HCT116 (cell line): ENCODE data around the gene ZDHHC14. TPM values are rescaled to one million over a fixed set of nuclear protein-coding genes. Genes with fewer than 3 reads are reported as not detected.

Experiments used
- ATAC-seq: fragments of 200-7000 bp; cut with Tn5 transposase; 2 replicates; pipeline ENCODE4 v1.9.1; 2020; ENCODE audit warnings: mild to moderate bottlenecking, moderate library complexity
- BruUV-seq: library from RNA; stranded (reverse); fragments of 400-500 nt; replicated peaks from 2 replicates; lab custom pipeline; 2021; lab: Mats Ljungman, UMichigan
- CTCF ChIA-PET: fragments of 300-600 bp; sonication (Branson Sonifier 250); formaldehyde crosslinking; loops from one replicate; lab custom pipeline; 2021; ENCODE audit warnings: antibody characterized with exemption; lab: Charles Lee
- POLR2A ChIA-PET: fragments of 300-600, 350-600 bp; sonication (Branson Sonifier 250); formaldehyde crosslinking; loops from one replicate; lab custom pipeline; 2021; ENCODE audit warnings: antibody characterized with exemption; lab: Charles Lee
- RAD21 ChIA-PET, 2 experiments: fragments of 300-600 bp; sonication (Branson Sonifier 250); formaldehyde crosslinking; loops; one replicate each; lab custom pipeline; 2023; ENCODE audit warnings: low total read pairs in 2 of 2; ENCODE audit not compliant: uncharacterized antibody in 2 of 2, unreplicated experiment in 2 of 2, low non-redundant PET in 1 of 2; lab: Charles Lee
- DNase-seq: peaks from one replicate; pipeline ENCODE4 v3.0.0-alpha.2; 2010; ENCODE audit warnings: low read depth, low spot score
- H2AFZ ChIP-seq: fragments of 200-600 bp; shearing (Covaris generic), sonication (generic); 2 replicates; pipeline ENCODE4 v1.6.1; 2017; ENCODE audit warnings: low read depth, mixed run types, mixed read lengths, antibody characterized with exemption, low read length; ENCODE audit not compliant: poor library complexity, severe bottlenecking
- H3K27ac ChIP-seq: 2 replicates; pipeline ENCODE4 v1.5.1; 2012; ENCODE audit warnings: low read depth, low read length
- H3K27me3 ChIP-seq: fragments of 200-600 bp; sonication (generic); 2 replicates; pipeline ENCODE4 v1.6.1; 2016; ENCODE audit warnings: mixed run types, low read length, mixed read lengths; ENCODE audit not compliant: insufficient read depth
- H3K36me3 ChIP-seq, 2 experiments: fragments of 200-500 bp in 1 of 2; fragments of 200-600 bp in 1 of 2; sonication (Bioruptor generic) in 1 of 2; sonication (generic) in 1 of 2; 2 replicates each; pipeline versions ENCODE4 v1.5.1 to v1.6.1; 2014 to 2016; ENCODE audit warnings: low read length in 2 of 2, inconsistent platforms in 1 of 2, mixed read lengths in 1 of 2, mixed run types in 1 of 2; ENCODE audit not compliant: insufficient read depth in 2 of 2, control insufficient read depth in 1 of 2
- H3K4me1 ChIP-seq, 2 experiments: fragments of 200-600 bp in 1 of 2; sonication (generic) in 1 of 2; 2 replicates each; pipeline versions ENCODE4 v1.5.1 to v1.6.1; 2012 to 2017; ENCODE audit warnings: low read length in 2 of 2, inconsistent platforms in 1 of 2, mild to moderate bottlenecking in 1 of 2, mixed read lengths in 1 of 2, mixed run types in 1 of 2, moderate library complexity in 1 of 2; ENCODE audit not compliant: insufficient read depth in 2 of 2, control insufficient read depth in 1 of 2
- H3K4me2 ChIP-seq: fragments of 200-600 bp; sonication (generic); 2 replicates; pipeline ENCODE4 v1.6.1; 2017; ENCODE audit warnings: mixed run types, low read length, mixed read lengths
- H3K4me3 ChIP-seq, 2 experiments: fragments of 200-600 bp in 1 of 2; sonication (generic) in 1 of 2; replicated peaks in 1 of 2; 2 replicates each; pipeline ENCODE4 v1.5.1; 2011 to 2016; ENCODE audit warnings: low read length in 2 of 2, control low read depth in 1 of 2, low read depth in 1 of 2, mild to moderate bottlenecking in 1 of 2, mixed read lengths in 1 of 2, mixed run types in 1 of 2
- H3K79me2 ChIP-seq: fragments of 200-600 bp; sonication (generic); 2 replicates; pipeline ENCODE4 v1.6.1; 2017; ENCODE audit warnings: mild to moderate bottlenecking, mixed run types, low read length, moderate library complexity, mixed read lengths; ENCODE audit not compliant: insufficient read depth
- H3K9ac ChIP-seq: fragments of 200-600 bp; sonication (generic); 2 replicates; pipeline ENCODE4 v1.6.1; 2016; ENCODE audit warnings: low read length, mixed read lengths
- H3K9me2 ChIP-seq: fragments of 200-600 bp; sonication (generic), shearing (Covaris generic); 2 replicates; pipeline ENCODE4 v1.6.1; 2017; ENCODE audit warnings: mixed run types, mild to moderate bottlenecking, moderate library complexity; ENCODE audit not compliant: insufficient read depth
- H3K9me3 ChIP-seq, 2 experiments: fragments of 200-500 bp in 1 of 2; fragments of 200-600 bp in 1 of 2; sonication (Bioruptor generic) in 1 of 2; sonication (generic) in 1 of 2; 2 replicates each; pipeline ENCODE4 v1.6.1; 2014 to 2017; ENCODE audit warnings: low read length in 2 of 2, mixed read lengths in 2 of 2, inconsistent platforms in 1 of 2, low read depth in 1 of 2, mild to moderate bottlenecking in 1 of 2, mixed run types in 1 of 2, moderate library complexity in 1 of 2; ENCODE audit not compliant: control insufficient read depth in 1 of 2, insufficient read depth in 1 of 2
- H4K20me1 ChIP-seq: fragments of 200-600 bp; sonication (generic), shearing (Covaris generic); 2 replicates; pipeline ENCODE4 v1.6.1; 2017; ENCODE audit warnings: mixed run types, mild to moderate bottlenecking, moderate library complexity; ENCODE audit not compliant: insufficient read depth
- CBX3 ChIP-seq: IDR thresholded peaks from 2 replicates; pipeline ENCODE4 v1.6.1; 2012; ENCODE audit warnings: low read depth
- EGR1 ChIP-seq: IDR thresholded peaks from 2 replicates; pipeline ENCODE4 v1.6.1; 2012; ENCODE audit warnings: low read depth
- ELF1 ChIP-seq: IDR thresholded peaks from 2 replicates; pipeline ENCODE4 v1.6.1; 2012; ENCODE audit warnings: low read depth, borderline replicate concordance
- EZH2phosphoT487 ChIP-seq: fragments of 200-600 bp; IDR thresholded peaks from 2 replicates; pipeline ENCODE4 v1.6.1; 2018; ENCODE audit warnings: antibody characterized with exemption, borderline replicate concordance
- FOSL1 ChIP-seq: IDR thresholded peaks from 2 replicates; pipeline ENCODE4 v1.6.1; 2012; ENCODE audit warnings: low read depth
- POLR2A ChIP-seq: IDR thresholded peaks from 2 replicates; pipeline ENCODE4 v1.7.0; 2011; ENCODE audit warnings: borderline replicate concordance; ENCODE audit not compliant: insufficient read depth, insufficient read length; ENCODE audit errors: extremely low read depth
- SIN3A ChIP-seq: IDR thresholded peaks from 2 replicates; pipeline ENCODE4 v1.6.1; 2012; ENCODE audit warnings: low read depth
- SP1 ChIP-seq: IDR thresholded peaks from 2 replicates; pipeline ENCODE4 v1.6.1; 2012; ENCODE audit warnings: low read depth
- SRF ChIP-seq: IDR thresholded peaks from 2 replicates; pipeline ENCODE4 v1.6.1; 2012; ENCODE audit warnings: low read depth
- TCF7L2 ChIP-seq: IDR thresholded peaks from 2 replicates; pipeline ENCODE4 v1.7.0; 2011; ENCODE audit warnings: borderline replicate concordance, inconsistent platforms; ENCODE audit not compliant: insufficient read depth, insufficient read length; ENCODE audit errors: extremely low read depth
- YY1 ChIP-seq: IDR thresholded peaks from 2 replicates; pipeline ENCODE4 v1.6.1; 2011; ENCODE audit warnings: low read length, low read depth, moderate library complexity, mild to moderate bottlenecking; ENCODE audit not compliant: insufficient replicate concordance; ENCODE audit errors: extremely low read depth
- ZNF274 ChIP-seq: fragments of 200-500 bp; sonication (Bioruptor generic); IDR thresholded peaks from 2 replicates; pipeline ENCODE4 v1.6.1; 2014; ENCODE audit warnings: mild to moderate bottlenecking, low read depth, low read length, inconsistent platforms
- intact Hi-C: fragments of 100-400 bp; cut with micrococcal nuclease; formaldehyde crosslinking; loops from 2 replicates; pipeline ENCODE4 v1.10.0; 2022
- total RNA-seq: library from RNA; stranded (reverse); gene quantifications from one replicate; pipeline ENCODE4 v1.2.1, GENCODE V29; 2021; ENCODE audit not compliant: unreplicated experiment
- TF ChIP-seq, protein P1 (sequence below), 3 experiments: fragments of 200-600 bp in 1 of 3; sonication (generic) in 1 of 3; IDR thresholded peaks in 2 of 3; conservative IDR thresholded peaks in 1 of 3; 2 replicates each; pipeline ENCODE4 v1.5.1; 2012 to 2017; ENCODE audit warnings: low read depth in 2 of 3, low read length in 2 of 3, antibody characterized with exemption in 1 of 3, borderline replicate concordance in 1 of 3, control low read depth in 1 of 3, mild to moderate bottlenecking in 1 of 3, mixed read lengths in 1 of 3, mixed run types in 1 of 3, moderate library complexity in 1 of 3; ENCODE audit not compliant: insufficient read depth in 1 of 3
- TF ChIP-seq, protein P2 (sequence below): IDR thresholded peaks from 2 replicates; pipeline ENCODE4 v1.6.1; 2012

ZDHHC14 gene
- total RNA-seq, 1 experiment from 2014 or later, result 5.3 TPM

DNA sequence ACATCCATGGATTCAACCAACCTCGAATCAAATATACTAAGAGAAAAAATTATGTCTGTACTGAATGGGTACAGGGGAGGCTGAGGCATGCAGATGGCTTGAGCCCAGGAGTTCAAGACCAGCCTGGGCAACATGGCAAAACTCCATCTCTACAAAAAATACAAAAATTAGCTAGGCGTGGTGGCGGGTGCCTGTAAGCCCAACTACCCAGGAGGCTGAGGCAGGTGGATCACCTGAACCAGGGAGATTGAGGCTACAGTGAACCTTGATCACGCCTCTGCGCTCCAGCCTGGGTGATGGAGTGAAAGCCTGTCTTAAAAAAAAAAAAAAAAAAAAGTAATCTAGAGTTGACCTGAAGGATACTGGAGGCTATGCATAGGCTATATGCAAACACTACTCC, 223.0 kb downstream of the ZDHHC14 start:
- Histone ChIP-seq H3K9me3 (no peaks in the 10 kb centered on the region), H3K36me3 (no peaks in the 10 kb centered on the region)
- CTCF ChIA-PET, result no interaction called here
- TF ChIP-seq ELF1 (no peak), EGR1 (no peak), TCF7L2 (no peak), SP1 (no peak), POLR2A (no peak)
- TF ChIP-seq, protein P1, sequence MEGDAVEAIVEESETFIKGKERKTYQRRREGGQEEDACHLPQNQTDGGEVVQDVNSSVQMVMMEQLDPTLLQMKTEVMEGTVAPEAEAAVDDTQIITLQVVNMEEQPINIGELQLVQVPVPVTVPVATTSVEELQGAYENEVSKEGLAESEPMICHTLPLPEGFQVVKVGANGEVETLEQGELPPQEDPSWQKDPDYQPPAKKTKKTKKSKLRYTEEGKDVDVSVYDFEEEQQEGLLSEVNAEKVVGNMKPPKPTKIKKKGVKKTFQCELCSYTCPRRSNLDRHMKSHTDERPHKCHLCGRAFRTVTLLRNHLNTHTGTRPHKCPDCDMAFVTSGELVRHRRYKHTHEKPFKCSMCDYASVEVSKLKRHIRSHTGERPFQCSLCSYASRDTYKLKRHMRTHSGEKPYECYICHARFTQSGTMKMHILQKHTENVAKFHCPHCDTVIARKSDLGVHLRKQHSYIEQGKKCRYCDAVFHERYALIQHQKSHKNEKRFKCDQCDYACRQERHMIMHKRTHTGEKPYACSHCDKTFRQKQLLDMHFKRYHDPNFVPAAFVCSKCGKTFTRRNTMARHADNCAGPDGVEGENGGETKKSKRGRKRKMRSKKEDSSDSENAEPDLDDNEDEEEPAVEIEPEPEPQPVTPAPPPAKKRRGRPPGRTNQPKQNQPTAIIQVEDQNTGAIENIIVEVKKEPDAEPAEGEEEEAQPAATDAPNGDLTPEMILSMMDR (IDR thresholded peaks at IDR 0.05 in 2 of 3, conservative IDR thresholded peaks at IDR 0.05 in 1 of 3; ENCODE audit: borderline replicate concordance in 1 of 3, insufficient read depth in 1 of 3, low read depth in 2 of 3, low read length in 2 of 3), result no peak
- TF ChIP-seq, protein P2, sequence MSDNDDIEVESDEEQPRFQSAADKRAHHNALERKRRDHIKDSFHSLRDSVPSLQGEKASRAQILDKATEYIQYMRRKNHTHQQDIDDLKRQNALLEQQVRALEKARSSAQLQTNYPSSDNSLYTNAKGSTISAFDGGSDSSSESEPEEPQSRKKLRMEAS, result no peak
- TF ChIP-seq, all 23 proteins: peak for 0
- Histone ChIP-seq H2AFZ (no peak overlapping the region), H3K4me2 (no peak overlapping the region), H3K9me2 (no peaks in the 10 kb centered on the region), H3K27ac (no peak overlapping the region), H3K27me3 (no peaks in the 10 kb centered on the region), H3K79me2 (no peaks in the 10 kb centered on the region), H3K9ac (no peak overlapping the region), H4K20me1 (no peaks in the 10 kb centered on the region; the same call in 1 of the 2 replicates), H3K4me1 (no peaks in the 10 kb centered on the region), H3K4me3 (no peak overlapping the region)
- ATAC-seq (no peak), DNase-seq (no peak)
- ChIA-PET POLR2A (interaction anchor here (1.1 kb wide), 1 partner anchor 9 kb away, joined by 3 read pairs; no protein-coding TSS in a partner anchor), RAD21 (no interaction called here)
- no TSS peak for BruUV-seq
- intact Hi-C loops, result no loop called here

DNA sequence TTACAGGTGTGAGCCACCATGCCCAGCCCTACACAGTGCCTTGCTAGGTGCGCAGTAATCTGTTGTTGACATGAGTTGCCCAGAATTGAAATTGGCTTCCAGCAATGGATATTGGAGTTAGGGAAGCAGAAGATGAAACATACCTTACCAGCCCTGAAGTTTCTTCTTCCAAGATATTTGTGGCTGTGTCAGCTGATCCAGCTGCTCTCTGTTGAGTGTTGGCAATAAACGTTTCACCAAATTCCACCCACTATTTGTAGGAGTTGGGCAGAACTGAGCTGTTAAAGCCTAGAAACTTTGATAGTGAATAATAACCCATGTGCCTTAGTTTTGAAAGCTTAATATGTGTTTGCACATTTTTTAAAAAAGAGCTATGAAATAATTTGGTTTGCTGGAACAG, 223.8 kb downstream of the ZDHHC14 start:
- no peaks in the 10 kb centered on the region for H3K27me3 ChIP-seq
- H3K4me1 ChIP-seq, result no peaks in the 10 kb centered on the region
- H3K79me2 ChIP-seq, result no peaks in the 10 kb centered on the region
- H3K4me2 ChIP-seq, result no peak overlapping the region
- ChIA-PET RAD21 (no interaction called here), CTCF (no interaction called here), POLR2A (no interaction called here)
- intact Hi-C loops, result no loop called here
- H3K36me3 ChIP-seq, result no peaks in the 10 kb centered on the region
- no TSS peak for BruUV-seq
- H4K20me1 ChIP-seq, result no peaks in the 10 kb centered on the region; the same call in 1 of the 2 replicates
- H3K9me2 ChIP-seq, result no peaks in the 10 kb centered on the region
- no peak overlapping the region for H2AFZ ChIP-seq
- ATAC-seq, result no peak
- TF ChIP-seq FOSL1, result no peak
- no peak for TF ChIP-seq YY1
- no peak for TF ChIP-seq SP1
- no peak for TF ChIP-seq SIN3A
- TF ChIP-seq EZH2phosphoT487, result no peak
- no peak for TF ChIP-seq SRF
- TF ChIP-seq ZNF274, result no peak
- TF ChIP-seq, protein P1 (IDR thresholded peaks at IDR 0.05 in 2 of 3, conservative IDR thresholded peaks at IDR 0.05 in 1 of 3; ENCODE audit: borderline replicate concordance in 1 of 3, insufficient read depth in 1 of 3, low read depth in 2 of 3, low read length in 2 of 3), result no peak
- no peak for TF ChIP-seq CBX3
- no peak for TF ChIP-seq TCF7L2
- no peak for TF ChIP-seq POLR2A
- H3K9me3 ChIP-seq, result no peaks in the 10 kb centered on the region
- no peak overlapping the region for H3K27ac ChIP-seq
- no peak for DNase-seq
- H3K4me3 ChIP-seq, result no peak overlapping the region
- H3K9ac ChIP-seq, result no peak overlapping the region
